NT2/D1 (cell line): Measurements from ENCODE around the gene STX16.

ENCODE experiments used
- SUZ12 ChIP-seq: IDR thresholded peaks from 2 replicates; pipeline ENCODE4 v1.6.1; 2011; ENCODE audit not compliant: insufficient read length, insufficient read depth; ENCODE audit errors: extremely low read depth
- YY1 ChIP-seq: IDR thresholded peaks from 2 replicates; pipeline ENCODE4 v1.6.1; 2011; ENCODE audit not compliant: insufficient read length, insufficient read depth

DNA sequence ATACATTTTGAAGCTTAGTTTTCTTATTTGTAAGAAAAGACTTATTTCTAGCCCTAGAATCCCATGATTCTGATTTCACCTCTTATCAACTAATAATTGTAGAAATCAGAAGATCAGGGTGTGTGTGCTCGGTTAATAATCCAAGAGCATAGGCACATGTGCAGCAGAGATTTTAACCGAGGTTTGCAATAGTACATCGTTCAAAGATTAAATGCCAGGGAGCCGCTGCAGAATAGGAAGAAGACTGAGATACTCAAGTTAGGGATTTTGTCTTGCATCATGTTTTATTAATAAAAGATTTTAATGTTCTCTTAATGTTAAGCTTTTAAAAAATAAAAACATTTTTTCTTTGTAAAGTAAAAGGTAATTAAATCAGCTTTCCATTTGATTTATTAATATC is 6.9 kb downstream of the STX16 start:
- TF ChIP-seq YY1 (no peak), SUZ12 (no peak)
